Thyroid gland (tissue), 4 donors: Measurements from ENCODE around the gene MAS1L.

Source experiments
- CTCF ChIP-seq, 6 experiments: fragments of 200-600 bp in 3 of 6; fragments of 450-650 bp in 3 of 6; sonication (generic) in 3 of 6; IDR thresholded peaks; one replicate each; pipeline ENCODE4 v1.5.1; 2016 to 2019; ENCODE audit warnings: antibody characterized with exemption in 6 of 6, mild to moderate bottlenecking in 2 of 6, inconsistent platforms in 1 of 6, moderate library complexity in 1 of 6
- POLR2A ChIP-seq, 2 donors: fragments of 450-650 bp; IDR thresholded peaks; one replicate each; pipeline ENCODE4 v1.6.1; 2017; ENCODE audit warnings: antibody characterized with exemption in 2 of 2, mild to moderate bottlenecking in 2 of 2, moderate library complexity in 1 of 2

- TF ChIP-seq POLR2A (IDR thresholded peaks at IDR 0.05) (no peak), CTCF (IDR thresholded peaks at IDR 0.05) (no peak)
These were observed 4.6 kb downstream of the MAS1L start for GRCh38 chr6:29483186-29483585.
